Breast epithelium (tissue), 4 donors: Measurements from ENCODE around the gene PITRM1. TPM values are rescaled to one million over a fixed set of nuclear protein-coding genes. Genes with fewer than 3 reads are reported as not detected.
A peak's percentile ranks its signal among the peaks of the same experiment; 100 is the strongest.

Source experiments
- DNase-seq, 2 donors: peaks; one replicate each; pipeline ENCODE4 v3.0.0-alpha.2; 2019; ENCODE audit warnings: low spot score in 2 of 2
- H3K27ac ChIP-seq, 2 donors: fragments of 200-600 bp; sonication (generic) in 1 of 2; one replicate each; pipeline ENCODE4 v1.5.1; 2016 to 2019; ENCODE audit warnings: mild to moderate bottlenecking in 1 of 2
- H3K27me3 ChIP-seq, 2 donors: fragments of 200-600 bp; sonication (generic) in 1 of 2; one replicate each; pipeline versions ENCODE4 v1.5.1 to v1.6.0; 2017 to 2019; ENCODE audit warnings: control low read depth in 1 of 2, mild to moderate bottlenecking in 1 of 2
- H3K36me3 ChIP-seq: fragments of 200-600 bp; one replicate; pipeline ENCODE4 v1.5.1; 2019
- H3K4me1 ChIP-seq, 2 donors: fragments of 200-600 bp; sonication (generic); one replicate each; pipeline ENCODE4 v1.5.1; 2016 to 2019; ENCODE audit warnings: control low read depth in 1 of 2
- H3K4me3 ChIP-seq, 3 donors: fragments of 200-600 bp; sonication (generic); 1 replicate in 2 of 3; 2 replicates in 1 of 3; pipeline ENCODE4 v1.5.1; 2016 to 2019; ENCODE audit warnings: mild to moderate bottlenecking in 3 of 3, moderate library complexity in 2 of 3
- H3K9me3 ChIP-seq, 2 donors: fragments of 200-600 bp; sonication (generic) in 1 of 2; one replicate each; pipeline ENCODE4 v1.5.1; 2016 to 2019; ENCODE audit warnings: control low read depth in 1 of 2
- POLR2A ChIP-seq: fragments of 450-650 bp; IDR thresholded peaks from one replicate; pipeline ENCODE4 v1.6.1; 2016; ENCODE audit warnings: antibody characterized with exemption, mild to moderate bottlenecking, moderate library complexity
- POLR2AphosphoS5 ChIP-seq, 3 donors: sonication (generic); formaldehyde crosslinking; IDR thresholded peaks; one replicate each; pipeline ENCODE4 v1.6.1; 2017; ENCODE audit warnings: antibody characterized with exemption in 3 of 3
- intact Hi-C: fragments of 100-400 bp; cut with DNase I; formaldehyde crosslinking; loops from one replicate; pipeline ENCODE4 v1.15.1; 2023; ENCODE audit warnings: low total_unique reads
- total RNA-seq, 3 donors: library from RNA; depleted of rRNA; stranded (reverse); fragments of >200 nt; gene quantifications; one replicate each; pipeline ENCODE4 v1.1.0, GENCODE V29; 2016
- TF ChIP-seq, protein P1 (sequence below), 3 donors: fragments of 450-650 bp; IDR thresholded peaks; one replicate each; pipeline ENCODE4 v1.5.1; 2016 to 2017; ENCODE audit warnings: antibody characterized with exemption in 3 of 3, mild to moderate bottlenecking in 3 of 3, moderate library complexity in 3 of 3

Gene PITRM1
- total RNA-seq, 3 donors from 2014 or later = 64.9 to 76.0 (median 75.8) TPM

DNA sequence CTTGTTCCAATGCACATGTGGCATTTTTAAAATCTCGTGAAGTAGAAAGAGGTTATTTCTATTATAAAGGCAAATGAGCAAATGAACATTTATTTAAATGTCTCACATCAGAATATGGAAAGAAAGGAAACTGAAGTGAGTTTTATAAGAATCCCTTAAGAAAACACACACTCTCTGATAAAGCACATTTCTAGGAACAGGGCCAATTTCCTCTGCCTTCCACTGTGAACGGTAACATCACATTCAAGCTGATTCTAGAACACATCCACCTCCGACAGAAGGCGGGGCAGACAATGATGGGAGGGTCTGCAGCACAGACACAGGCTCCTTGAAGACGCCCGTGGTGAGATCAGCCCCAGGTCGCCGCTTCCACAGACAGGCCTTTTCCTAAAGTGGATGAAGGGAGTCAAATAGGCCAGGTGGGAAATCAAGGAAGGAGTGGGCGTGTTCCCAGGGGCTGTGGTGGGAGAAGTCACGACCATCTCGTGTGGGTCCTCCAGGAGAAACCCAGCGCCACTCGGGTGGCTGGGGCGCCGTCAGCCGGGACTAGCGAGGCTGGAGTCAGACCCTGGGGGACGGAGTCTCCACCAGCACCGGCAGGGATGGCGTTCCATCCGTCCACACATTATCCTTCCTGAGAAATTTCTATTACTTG is 31.1 kb downstream of the PITRM1 start:
- intact Hi-C loops = no loop called here
- no peak for TF ChIP-seq POLR2AphosphoS5 (IDR thresholded peaks at IDR 0.05)
- TF ChIP-seq, protein P1, sequence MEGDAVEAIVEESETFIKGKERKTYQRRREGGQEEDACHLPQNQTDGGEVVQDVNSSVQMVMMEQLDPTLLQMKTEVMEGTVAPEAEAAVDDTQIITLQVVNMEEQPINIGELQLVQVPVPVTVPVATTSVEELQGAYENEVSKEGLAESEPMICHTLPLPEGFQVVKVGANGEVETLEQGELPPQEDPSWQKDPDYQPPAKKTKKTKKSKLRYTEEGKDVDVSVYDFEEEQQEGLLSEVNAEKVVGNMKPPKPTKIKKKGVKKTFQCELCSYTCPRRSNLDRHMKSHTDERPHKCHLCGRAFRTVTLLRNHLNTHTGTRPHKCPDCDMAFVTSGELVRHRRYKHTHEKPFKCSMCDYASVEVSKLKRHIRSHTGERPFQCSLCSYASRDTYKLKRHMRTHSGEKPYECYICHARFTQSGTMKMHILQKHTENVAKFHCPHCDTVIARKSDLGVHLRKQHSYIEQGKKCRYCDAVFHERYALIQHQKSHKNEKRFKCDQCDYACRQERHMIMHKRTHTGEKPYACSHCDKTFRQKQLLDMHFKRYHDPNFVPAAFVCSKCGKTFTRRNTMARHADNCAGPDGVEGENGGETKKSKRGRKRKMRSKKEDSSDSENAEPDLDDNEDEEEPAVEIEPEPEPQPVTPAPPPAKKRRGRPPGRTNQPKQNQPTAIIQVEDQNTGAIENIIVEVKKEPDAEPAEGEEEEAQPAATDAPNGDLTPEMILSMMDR (IDR thresholded peaks at IDR 0.05) = no peak
- TF ChIP-seq POLR2A = no peak
- H3K27me3 ChIP-seq = no peaks in the 10 kb centered on the region
- H3K4me3 ChIP-seq = no peak overlapping the region
- H3K9me3 ChIP-seq = no peaks in the 10 kb centered on the region
- H3K27ac ChIP-seq = peak overlapping the region in 1 of 2 donors; percentile 58
- peaks cover 31% of the 10 kb centered on the region for H3K36me3 ChIP-seq
- no peaks in the 10 kb centered on the region for H3K4me1 ChIP-seq
- DNase-seq = no peak

DNA sequence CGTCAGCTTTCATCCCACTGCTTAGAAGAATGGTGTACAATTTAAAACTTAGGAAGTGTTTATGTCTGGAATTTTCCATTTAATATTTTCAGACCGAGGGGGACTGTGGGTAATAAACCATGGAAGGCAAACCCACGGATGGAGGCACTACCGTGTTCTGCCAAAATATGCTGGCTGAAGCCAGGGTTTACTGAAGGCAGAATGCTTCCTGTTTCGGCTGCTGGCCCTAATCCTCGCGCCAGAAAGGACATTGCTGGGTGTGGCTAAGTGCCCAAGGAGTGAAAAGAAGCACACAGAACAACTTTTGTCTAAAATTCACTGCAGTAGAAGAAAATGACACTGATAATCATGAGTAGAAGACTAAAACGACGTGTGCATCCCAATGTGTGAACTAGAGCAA is 32.3 kb downstream of the PITRM1 start:
- peak overlapping the region; percentile 10 to 15 for H3K27ac ChIP-seq
- TF ChIP-seq, protein P1 (IDR thresholded peaks at IDR 0.05) = no peak
- TF ChIP-seq POLR2A = no peak
- no peak for TF ChIP-seq POLR2AphosphoS5 (IDR thresholded peaks at IDR 0.05)
- H3K27me3 ChIP-seq = no peaks in the 10 kb centered on the region
- H3K4me3 ChIP-seq = no peak overlapping the region
- DNase-seq = no peak
- H3K4me1 ChIP-seq = no peaks in the 10 kb centered on the region
- peaks cover 28% of the 10 kb centered on the region for H3K36me3 ChIP-seq
- H3K9me3 ChIP-seq = no peaks in the 10 kb centered on the region
- intact Hi-C loops = no loop called here

DNA sequence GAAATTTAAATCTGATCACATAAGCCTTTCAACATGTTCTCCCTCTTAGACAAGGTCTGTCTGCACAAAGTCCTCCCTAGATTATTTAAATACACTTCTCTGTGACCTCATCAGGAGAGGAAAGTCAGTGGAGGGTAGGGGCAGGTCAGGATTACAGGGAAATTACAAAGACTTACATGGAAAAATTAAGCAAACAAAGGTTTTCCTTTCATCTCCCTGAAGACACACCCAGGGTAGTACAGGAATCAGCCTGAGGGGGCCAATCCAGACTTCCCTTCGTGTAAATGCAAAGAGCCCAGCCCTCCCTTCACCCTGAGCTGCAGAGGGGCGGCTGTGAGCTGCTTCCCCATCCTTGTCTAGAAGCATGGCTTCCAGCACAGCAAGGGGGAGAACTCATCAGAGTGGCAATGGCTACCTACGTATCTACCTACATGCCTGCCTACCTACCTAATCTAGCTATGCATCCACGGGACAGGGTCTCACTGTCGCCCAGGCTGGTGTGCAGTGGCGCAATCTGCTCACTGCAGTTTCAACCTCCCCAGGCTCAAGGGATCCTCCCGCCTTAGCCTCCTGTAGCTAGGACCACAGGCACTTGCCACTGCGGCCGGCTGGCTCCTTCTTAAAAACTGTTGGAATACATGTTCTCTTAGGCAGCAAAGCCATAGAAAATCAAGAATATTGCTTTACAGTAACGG is 33.2 kb downstream of the PITRM1 start:
- Histone ChIP-seq H3K27me3 (no peaks in the 10 kb centered on the region), H3K4me3 (no peak overlapping the region), H3K9me3 (no peaks in the 10 kb centered on the region), H3K4me1 (no peaks in the 10 kb centered on the region), H3K36me3 (peaks cover 25% of the 10 kb centered on the region), H3K27ac (no peak overlapping the region)
- no peak for TF ChIP-seq POLR2AphosphoS5 (IDR thresholded peaks at IDR 0.05)
- TF ChIP-seq, protein P1 (IDR thresholded peaks at IDR 0.05) = no peak
- no peak for TF ChIP-seq POLR2A
- DNase-seq = no peak
- intact Hi-C loops = no loop called here

DNA sequence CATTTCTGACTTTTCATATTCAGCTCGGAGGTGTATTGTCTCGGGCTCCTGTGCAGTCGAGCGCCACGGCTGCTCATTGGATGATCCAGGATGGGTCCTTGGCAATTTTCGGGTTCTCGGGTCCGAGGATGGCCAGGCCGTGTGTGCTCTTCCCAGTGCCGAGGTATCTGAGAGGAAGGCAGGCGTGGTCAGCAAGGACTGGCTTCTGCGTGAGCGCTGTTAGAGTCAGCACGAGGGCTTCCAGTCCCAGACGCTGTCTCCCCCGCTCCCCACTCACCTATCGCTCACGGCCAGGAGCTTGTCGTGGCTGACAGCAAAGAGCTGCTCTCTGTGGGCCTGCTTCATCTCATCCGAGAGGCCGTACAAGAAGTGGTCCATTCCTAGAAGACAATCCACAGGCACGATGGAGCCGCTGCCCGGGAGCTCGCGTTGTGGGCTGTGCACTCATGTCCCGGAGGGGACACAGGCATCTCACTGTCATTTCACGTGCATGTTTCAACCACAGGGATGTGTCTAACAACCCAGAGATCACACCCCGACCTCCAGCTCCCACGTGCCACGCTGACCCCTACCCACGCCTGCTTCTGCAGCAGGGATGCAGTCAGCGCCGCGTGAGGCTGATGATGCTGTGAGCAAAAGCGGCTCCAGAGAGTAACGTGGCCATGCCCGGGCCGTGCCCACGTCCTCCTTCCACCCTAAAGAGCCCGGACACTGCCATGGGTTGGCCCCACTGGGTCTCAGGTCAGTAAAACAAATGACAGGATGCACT is 34.4 kb downstream of the PITRM1 start:
- no peaks in the 10 kb centered on the region for H3K9me3 ChIP-seq
- no peak overlapping the region for H3K4me3 ChIP-seq
- DNase-seq = no peak
- no peaks in the 10 kb centered on the region for H3K27me3 ChIP-seq
- H3K27ac ChIP-seq = peak overlapping the region in 1 of 2 donors; percentile 60
- intact Hi-C loops = no loop called here
- TF ChIP-seq, protein P1 (IDR thresholded peaks at IDR 0.05) = no peak
- TF ChIP-seq POLR2AphosphoS5 (IDR thresholded peaks at IDR 0.05) (no peak), POLR2A (no peak)
- peaks cover 14% of the 10 kb centered on the region for H3K36me3 ChIP-seq
- no peaks in the 10 kb centered on the region for H3K4me1 ChIP-seq
